Measurements from ENCODE around the gene ZNF608. TPM values are rescaled to one million over a fixed set of nuclear protein-coding genes. Genes with fewer than 3 reads are reported as not detected.
A peak's percentile ranks its signal among the peaks of the same experiment; 100 is the strongest.

The ZNF608 gene
- total RNA-seq, 2 experiments from 2014 or later = 22.6 to 58.8 TPM

DNA sequence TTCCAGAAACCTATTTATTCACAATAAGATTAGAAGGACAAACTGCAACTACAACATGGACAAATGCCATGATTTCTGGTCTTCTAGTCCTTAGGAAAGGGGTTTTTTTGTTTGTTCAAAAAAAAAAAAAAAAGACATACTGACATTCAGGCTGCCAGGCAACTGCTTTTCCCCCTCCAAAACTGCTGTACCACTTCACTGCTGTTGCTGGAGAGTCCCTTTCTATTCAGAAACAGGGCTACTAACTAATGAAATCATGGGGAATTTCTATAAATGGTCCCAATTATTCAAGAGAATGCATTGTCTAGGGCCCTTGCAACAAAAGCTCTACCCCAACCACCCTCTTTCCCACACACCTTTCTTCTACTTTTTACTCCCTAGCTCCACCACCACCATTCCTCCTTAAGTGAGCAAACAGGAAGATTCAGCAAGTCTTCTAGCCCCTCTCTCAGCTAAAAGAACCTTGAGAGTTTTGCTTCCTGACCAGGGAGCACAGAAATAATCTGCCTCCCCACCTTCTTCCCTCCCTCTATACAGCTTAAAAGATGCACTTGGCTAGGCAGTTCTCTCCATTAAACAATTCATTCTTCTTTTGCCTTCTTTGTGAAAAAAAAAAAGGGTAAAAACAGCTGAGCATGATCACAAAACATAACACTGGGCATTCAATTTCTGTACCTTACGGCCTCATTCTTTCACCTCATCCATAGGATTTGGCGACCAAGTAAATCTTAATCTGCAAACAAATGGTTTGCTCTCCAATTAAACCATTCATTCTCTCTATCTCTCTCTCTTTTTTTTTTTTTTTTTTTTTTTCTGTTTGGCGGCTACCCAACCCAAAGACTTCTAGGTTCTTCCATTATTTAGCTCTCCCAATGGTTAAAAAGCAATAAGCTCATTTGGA, 13.8 kb downstream of the ZNF608 start:
- Histone ChIP-seq H3K9me2 (ENCODE audit: insufficient read depth, low read length) (no peaks in the 10 kb centered on the region), H3K9me3 (ENCODE audit: low read length) (no peaks in the 10 kb centered on the region), H3K79me2 (ENCODE audit: insufficient read depth, low read depth, low read length) (peaks cover 97% of the 10 kb centered on the region), H3K36me3 (ENCODE audit: insufficient read depth, low read length) (no peaks in the 10 kb centered on the region), H2AFZ (ENCODE audit: low read length) (no peak overlapping the region), H3K4me2 (ENCODE audit: low read length) (peak overlapping the region; percentile 58), H3K4me3 (ENCODE audit: low read depth, low read length, poor library complexity, severe bottlenecking) (no peak overlapping the region), H3K27ac (ENCODE audit: low read depth, low read length, poor library complexity, severe bottlenecking) (peak overlapping the region; percentile 19), H3K4me1 (ENCODE audit: insufficient read depth, low read length, poor library complexity, severe bottlenecking) (peaks cover 94% of the 10 kb centered on the region), H4K20me1 (ENCODE audit: insufficient read depth, low read length) (no peaks in the 10 kb centered on the region)
- DNase-seq (ENCODE audit: low spot score) = no peak
- ChIA-PET CTCF (ENCODE audit: unreplicated experiment) (interaction anchor here (1.0 kb wide), 2 partner anchors 14 to 17 kb away, joined by 3 read pairs; no protein-coding TSS in a partner anchor), POLR2A (interaction anchor here (0.6 to 7.0 kb wide), 32 partner anchors 8 to 1597 kb away, joined by 3 to 82 read pairs (median 4); partner anchors contain the start of gene ZNF608)
- BruUV-seq (replicated peaks) = no TSS peak
- no peak for TF ChIP-seq EZH2phosphoT487 (IDR thresholded peaks at IDR 0.05; ENCODE audit: borderline replicate concordance, low read depth, low read length)
- TF ChIP-seq, protein P1, sequence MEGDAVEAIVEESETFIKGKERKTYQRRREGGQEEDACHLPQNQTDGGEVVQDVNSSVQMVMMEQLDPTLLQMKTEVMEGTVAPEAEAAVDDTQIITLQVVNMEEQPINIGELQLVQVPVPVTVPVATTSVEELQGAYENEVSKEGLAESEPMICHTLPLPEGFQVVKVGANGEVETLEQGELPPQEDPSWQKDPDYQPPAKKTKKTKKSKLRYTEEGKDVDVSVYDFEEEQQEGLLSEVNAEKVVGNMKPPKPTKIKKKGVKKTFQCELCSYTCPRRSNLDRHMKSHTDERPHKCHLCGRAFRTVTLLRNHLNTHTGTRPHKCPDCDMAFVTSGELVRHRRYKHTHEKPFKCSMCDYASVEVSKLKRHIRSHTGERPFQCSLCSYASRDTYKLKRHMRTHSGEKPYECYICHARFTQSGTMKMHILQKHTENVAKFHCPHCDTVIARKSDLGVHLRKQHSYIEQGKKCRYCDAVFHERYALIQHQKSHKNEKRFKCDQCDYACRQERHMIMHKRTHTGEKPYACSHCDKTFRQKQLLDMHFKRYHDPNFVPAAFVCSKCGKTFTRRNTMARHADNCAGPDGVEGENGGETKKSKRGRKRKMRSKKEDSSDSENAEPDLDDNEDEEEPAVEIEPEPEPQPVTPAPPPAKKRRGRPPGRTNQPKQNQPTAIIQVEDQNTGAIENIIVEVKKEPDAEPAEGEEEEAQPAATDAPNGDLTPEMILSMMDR (conservative IDR thresholded peaks at IDR 0.05; ENCODE audit: low read length) = no peak
- intact Hi-C loops (cut with micrococcal nuclease; ENCODE audit: unreplicated experiment) = no loop called here

DNA sequence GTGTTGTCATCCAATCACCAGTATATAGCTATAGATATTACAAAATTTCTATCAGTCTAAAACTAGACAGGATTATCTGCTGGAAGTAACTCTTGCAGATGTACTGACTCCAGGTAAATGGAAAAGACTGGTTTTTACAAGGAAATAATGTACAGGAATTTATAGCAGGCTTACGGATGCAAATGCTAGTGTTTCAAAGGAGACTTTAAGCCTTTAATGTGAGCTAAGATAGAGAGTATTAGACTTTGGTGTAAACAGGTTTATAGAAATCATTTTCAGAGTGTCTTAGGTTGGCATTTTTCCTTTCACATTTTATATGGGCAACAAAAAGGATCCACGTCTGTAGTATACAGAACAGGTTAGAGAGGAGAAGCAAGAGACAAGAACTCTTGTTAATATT, 16.1 kb downstream of the ZNF608 start:
- peak overlapping the region; percentile 0; the same call in 1 of the 2 replicates for H2AFZ ChIP-seq (ENCODE audit: low read length)
- no peaks in the 10 kb centered on the region for H3K36me3 ChIP-seq (ENCODE audit: insufficient read depth, low read length)
- intact Hi-C loops (cut with micrococcal nuclease; ENCODE audit: unreplicated experiment) = no loop called here
- H3K4me3 ChIP-seq (ENCODE audit: low read depth, low read length, poor library complexity, severe bottlenecking) = peak overlapping the region; percentile 53
- TF ChIP-seq EZH2phosphoT487 (IDR thresholded peaks at IDR 0.05; ENCODE audit: borderline replicate concordance, low read depth, low read length) = no peak
- TF ChIP-seq, protein P1 (conservative IDR thresholded peaks at IDR 0.05; ENCODE audit: low read length) = no peak
- peaks cover 96% of the 10 kb centered on the region for H3K79me2 ChIP-seq (ENCODE audit: insufficient read depth, low read depth, low read length)
- ChIA-PET POLR2A (interaction anchor here (0.6 to 7.0 kb wide), 18 partner anchors 8 to 1260 kb away, joined by 3 to 82 read pairs (median 4); partner anchors contain the start of gene ZNF608), CTCF (ENCODE audit: unreplicated experiment) (interaction anchor here (1.3 kb wide), 1 partner anchor 28 kb away, joined by 3 read pairs; no protein-coding TSS in a partner anchor)
- peak overlapping the region; percentile 33 for H3K27ac ChIP-seq (ENCODE audit: low read depth, low read length, poor library complexity, severe bottlenecking)
- no TSS peak for BruUV-seq (replicated peaks)
- H3K9me3 ChIP-seq (ENCODE audit: low read length) = no peaks in the 10 kb centered on the region
- peaks cover 92% of the 10 kb centered on the region for H3K4me1 ChIP-seq (ENCODE audit: insufficient read depth, low read length, poor library complexity, severe bottlenecking)
- peak overlapping the region; percentile 64 for H3K4me2 ChIP-seq (ENCODE audit: low read length)
- no peaks in the 10 kb centered on the region for H4K20me1 ChIP-seq (ENCODE audit: insufficient read depth, low read length)
- no peaks in the 10 kb centered on the region for H3K9me2 ChIP-seq (ENCODE audit: insufficient read depth, low read length)
- DNase-seq (ENCODE audit: low spot score) = no peak
